ENCODE measurements around the gene PTGES3L. TPM values are rescaled to one million over a fixed set of nuclear protein-coding genes. Genes with fewer than 3 reads are reported as not detected.

Gene PTGES3L
- total RNA-seq, 1 experiment from 2014 or later, result 1.7 TPM

DNA sequence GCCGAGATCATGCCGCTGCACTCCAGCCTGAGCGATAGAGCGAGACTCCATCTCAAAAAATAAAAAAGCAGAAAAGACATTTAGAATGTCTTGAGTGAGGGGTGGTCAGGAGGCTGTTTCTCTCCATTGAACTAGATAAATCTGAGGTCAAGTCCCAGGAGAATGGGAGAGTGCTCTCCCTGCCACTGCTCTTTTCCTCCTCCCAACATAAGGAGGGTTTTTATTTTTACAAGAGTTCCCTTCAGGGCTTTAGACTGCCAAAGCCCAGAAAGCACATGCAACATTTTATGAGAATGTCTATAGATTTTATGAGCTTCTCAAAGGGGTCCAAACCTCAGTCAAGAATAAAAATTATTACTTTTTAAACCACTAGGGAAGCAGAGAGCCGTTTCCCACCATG lies 46.7 kb upstream of the PTGES3L start:
- H3K79me2 ChIP-seq (ENCODE audit: insufficient read depth, low read length), result peaks cover 3% of the 10 kb centered on the region; the same call in 1 of the 2 replicates
- H3K9me2 ChIP-seq (ENCODE audit: insufficient read depth), result no peaks in the 10 kb centered on the region
- TF ChIP-seq CEBPB (IDR thresholded peaks at IDR 0.05; ENCODE audit: low read depth) (no peak), EZH2 (IDR thresholded peaks at IDR 0.05) (no peak), FOSL1 (IDR thresholded peaks at IDR 0.05; ENCODE audit: low read depth) (no peak), RAD21 (IDR thresholded peaks at IDR 0.05; ENCODE audit: low read depth) (no peak), EZH2phosphoT487 (IDR thresholded peaks at IDR 0.05; ENCODE audit: borderline replicate concordance) (no peak), EGR1 (IDR thresholded peaks at IDR 0.05; ENCODE audit: low read depth) (no peak), YY1 (IDR thresholded peaks at IDR 0.05; ENCODE audit: extremely low read depth, insufficient replicate concordance, low read depth, low read length) (no peak), CBX3 (IDR thresholded peaks at IDR 0.05; ENCODE audit: low read depth) (no peak), ELF1 (IDR thresholded peaks at IDR 0.05; ENCODE audit: borderline replicate concordance, low read depth) (no peak), SP1 (IDR thresholded peaks at IDR 0.05; ENCODE audit: low read depth) (no peak), SRF (IDR thresholded peaks at IDR 0.05; ENCODE audit: low read depth) (no peak), ZFX (IDR thresholded peaks at IDR 0.05) (no peak), JUND (IDR thresholded peaks at IDR 0.05) (no peak), POLR2AphosphoS5 (IDR thresholded peaks at IDR 0.05; ENCODE audit: low read depth, low read length) (no peak)
- TF ChIP-seq, protein P1, sequence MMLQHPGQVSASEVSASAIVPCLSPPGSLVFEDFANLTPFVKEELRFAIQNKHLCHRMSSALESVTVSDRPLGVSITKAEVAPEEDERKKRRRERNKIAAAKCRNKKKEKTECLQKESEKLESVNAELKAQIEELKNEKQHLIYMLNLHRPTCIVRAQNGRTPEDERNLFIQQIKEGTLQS (IDR thresholded peaks at IDR 0.05), result no peak
- TF ChIP-seq, protein P2, sequence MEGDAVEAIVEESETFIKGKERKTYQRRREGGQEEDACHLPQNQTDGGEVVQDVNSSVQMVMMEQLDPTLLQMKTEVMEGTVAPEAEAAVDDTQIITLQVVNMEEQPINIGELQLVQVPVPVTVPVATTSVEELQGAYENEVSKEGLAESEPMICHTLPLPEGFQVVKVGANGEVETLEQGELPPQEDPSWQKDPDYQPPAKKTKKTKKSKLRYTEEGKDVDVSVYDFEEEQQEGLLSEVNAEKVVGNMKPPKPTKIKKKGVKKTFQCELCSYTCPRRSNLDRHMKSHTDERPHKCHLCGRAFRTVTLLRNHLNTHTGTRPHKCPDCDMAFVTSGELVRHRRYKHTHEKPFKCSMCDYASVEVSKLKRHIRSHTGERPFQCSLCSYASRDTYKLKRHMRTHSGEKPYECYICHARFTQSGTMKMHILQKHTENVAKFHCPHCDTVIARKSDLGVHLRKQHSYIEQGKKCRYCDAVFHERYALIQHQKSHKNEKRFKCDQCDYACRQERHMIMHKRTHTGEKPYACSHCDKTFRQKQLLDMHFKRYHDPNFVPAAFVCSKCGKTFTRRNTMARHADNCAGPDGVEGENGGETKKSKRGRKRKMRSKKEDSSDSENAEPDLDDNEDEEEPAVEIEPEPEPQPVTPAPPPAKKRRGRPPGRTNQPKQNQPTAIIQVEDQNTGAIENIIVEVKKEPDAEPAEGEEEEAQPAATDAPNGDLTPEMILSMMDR (IDR thresholded peaks at IDR 0.05 in 2 of 3, conservative IDR thresholded peaks at IDR 0.05 in 1 of 3; ENCODE audit: borderline replicate concordance in 1 of 3, insufficient read depth in 1 of 3, low read depth in 2 of 3, low read length in 2 of 3), result no peak
- TF ChIP-seq, protein P3, sequence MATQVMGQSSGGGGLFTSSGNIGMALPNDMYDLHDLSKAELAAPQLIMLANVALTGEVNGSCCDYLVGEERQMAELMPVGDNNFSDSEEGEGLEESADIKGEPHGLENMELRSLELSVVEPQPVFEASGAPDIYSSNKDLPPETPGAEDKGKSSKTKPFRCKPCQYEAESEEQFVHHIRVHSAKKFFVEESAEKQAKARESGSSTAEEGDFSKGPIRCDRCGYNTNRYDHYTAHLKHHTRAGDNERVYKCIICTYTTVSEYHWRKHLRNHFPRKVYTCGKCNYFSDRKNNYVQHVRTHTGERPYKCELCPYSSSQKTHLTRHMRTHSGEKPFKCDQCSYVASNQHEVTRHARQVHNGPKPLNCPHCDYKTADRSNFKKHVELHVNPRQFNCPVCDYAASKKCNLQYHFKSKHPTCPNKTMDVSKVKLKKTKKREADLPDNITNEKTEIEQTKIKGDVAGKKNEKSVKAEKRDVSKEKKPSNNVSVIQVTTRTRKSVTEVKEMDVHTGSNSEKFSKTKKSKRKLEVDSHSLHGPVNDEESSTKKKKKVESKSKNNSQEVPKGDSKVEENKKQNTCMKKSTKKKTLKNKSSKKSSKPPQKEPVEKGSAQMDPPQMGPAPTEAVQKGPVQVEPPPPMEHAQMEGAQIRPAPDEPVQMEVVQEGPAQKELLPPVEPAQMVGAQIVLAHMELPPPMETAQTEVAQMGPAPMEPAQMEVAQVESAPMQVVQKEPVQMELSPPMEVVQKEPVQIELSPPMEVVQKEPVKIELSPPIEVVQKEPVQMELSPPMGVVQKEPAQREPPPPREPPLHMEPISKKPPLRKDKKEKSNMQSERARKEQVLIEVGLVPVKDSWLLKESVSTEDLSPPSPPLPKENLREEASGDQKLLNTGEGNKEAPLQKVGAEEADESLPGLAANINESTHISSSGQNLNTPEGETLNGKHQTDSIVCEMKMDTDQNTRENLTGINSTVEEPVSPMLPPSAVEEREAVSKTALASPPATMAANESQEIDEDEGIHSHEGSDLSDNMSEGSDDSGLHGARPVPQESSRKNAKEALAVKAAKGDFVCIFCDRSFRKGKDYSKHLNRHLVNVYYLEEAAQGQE (IDR thresholded peaks at IDR 0.05; ENCODE audit: low read depth), result no peak
- TF ChIP-seq, protein P4, sequence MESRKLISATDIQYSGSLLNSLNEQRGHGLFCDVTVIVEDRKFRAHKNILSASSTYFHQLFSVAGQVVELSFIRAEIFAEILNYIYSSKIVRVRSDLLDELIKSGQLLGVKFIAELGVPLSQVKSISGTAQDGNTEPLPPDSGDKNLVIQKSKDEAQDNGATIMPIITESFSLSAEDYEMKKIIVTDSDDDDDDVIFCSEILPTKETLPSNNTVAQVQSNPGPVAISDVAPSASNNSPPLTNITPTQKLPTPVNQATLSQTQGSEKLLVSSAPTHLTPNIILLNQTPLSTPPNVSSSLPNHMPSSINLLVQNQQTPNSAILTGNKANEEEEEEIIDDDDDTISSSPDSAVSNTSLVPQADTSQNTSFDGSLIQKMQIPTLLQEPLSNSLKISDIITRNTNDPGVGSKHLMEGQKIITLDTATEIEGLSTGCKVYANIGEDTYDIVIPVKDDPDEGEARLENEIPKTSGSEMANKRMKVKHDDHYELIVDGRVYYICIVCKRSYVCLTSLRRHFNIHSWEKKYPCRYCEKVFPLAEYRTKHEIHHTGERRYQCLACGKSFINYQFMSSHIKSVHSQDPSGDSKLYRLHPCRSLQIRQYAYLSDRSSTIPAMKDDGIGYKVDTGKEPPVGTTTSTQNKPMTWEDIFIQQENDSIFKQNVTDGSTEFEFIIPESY (IDR thresholded peaks at IDR 0.05; ENCODE audit: extremely low read depth, insufficient replicate concordance, low read length), result no peak
- TF ChIP-seq, protein P5, sequence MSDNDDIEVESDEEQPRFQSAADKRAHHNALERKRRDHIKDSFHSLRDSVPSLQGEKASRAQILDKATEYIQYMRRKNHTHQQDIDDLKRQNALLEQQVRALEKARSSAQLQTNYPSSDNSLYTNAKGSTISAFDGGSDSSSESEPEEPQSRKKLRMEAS (IDR thresholded peaks at IDR 0.05), result no peak
- ChIA-PET CTCF (no interaction called here), POLR2A (interaction anchor here (1.6 kb wide), 1 partner anchor 29 kb away, joined by 3 read pairs; the partner anchor contains the start of gene RPL27), RAD21 (ENCODE audit: low non-redundant PET in 1 of 2, low total read pairs in 2 of 2, uncharacterized antibody in 2 of 2, unreplicated experiment in 2 of 2) (no interaction called here)
- no peaks in the 10 kb centered on the region for H4K20me1 ChIP-seq (ENCODE audit: insufficient read depth)
- H3K4me2 ChIP-seq (ENCODE audit: low read length), result no peak overlapping the region
- H3K27ac ChIP-seq (ENCODE audit: low read depth, low read length), result no peak overlapping the region
- DNase-seq (ENCODE audit: low read depth, low spot score) (no peak), ATAC-seq (no peak)
- peaks cover 6 to 23% of the 10 kb centered on the region in 2 experiments; a peak in 3 of 4 replicates for H3K4me1 ChIP-seq (ENCODE audit: control insufficient read depth in 1 of 2, insufficient read depth in 2 of 2, low read length in 2 of 2)
- intact Hi-C loops (cut with micrococcal nuclease), result no loop called here
- H2AFZ ChIP-seq (ENCODE audit: low read depth, low read length, poor library complexity, severe bottlenecking), result no peak overlapping the region
- no peak overlapping the region for H3K4me3 ChIP-seq (replicated peaks in 1 of 2; ENCODE audit: low read depth in 1 of 2, low read length in 2 of 2)
- no peaks in the 10 kb centered on the region for H3K9me3 ChIP-seq (ENCODE audit: control insufficient read depth in 1 of 2, insufficient read depth in 1 of 2, low read depth in 1 of 2, low read length in 2 of 2)
- BruUV-seq (replicated peaks), result no TSS peak
- no peaks in the 10 kb centered on the region for H3K36me3 ChIP-seq (ENCODE audit: control insufficient read depth in 1 of 2, insufficient read depth in 2 of 2, low read length in 2 of 2)
- no peak overlapping the region for H3K9ac ChIP-seq (ENCODE audit: low read length)
- H3K27me3 ChIP-seq (ENCODE audit: insufficient read depth, low read length), result no peaks in the 10 kb centered on the region

Data from HCT116 (cell line).